ENCODE data around the gene TATDN2. TPM values are rescaled to one million over a fixed set of nuclear protein-coding genes. Genes with fewer than 3 reads are reported as not detected.
A peak's percentile ranks its signal among the peaks of the same experiment; 100 is the strongest.

TATDN2 gene
- total and polyA plus RNA-seq, 2 experiments from 2014 or later = 4.8 to 19.1 TPM

DNA sequence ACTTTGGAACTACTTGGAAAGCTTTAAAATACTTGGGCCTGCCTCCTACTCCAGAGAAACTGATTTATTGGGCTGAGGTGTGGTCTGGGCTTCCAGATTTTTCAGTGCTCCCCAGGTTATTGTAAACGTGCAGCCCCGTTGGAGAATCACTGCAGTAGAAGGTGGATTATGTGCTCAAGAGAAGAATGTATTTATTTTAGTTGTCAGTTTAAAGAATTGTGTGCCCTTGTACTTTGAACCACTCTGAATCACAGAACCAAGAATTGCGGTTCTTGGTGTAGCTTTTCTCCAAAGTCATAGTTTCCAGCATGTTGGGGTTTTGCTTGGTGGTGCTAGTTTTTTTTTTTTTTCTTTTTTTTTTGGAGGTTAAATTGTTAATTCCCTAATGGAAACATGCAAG lies 1.6 kb downstream of the TATDN2 start:
- Histone ChIP-seq H3F3A (replicated peaks; ENCODE audit: low read depth) (0 out of 2 replicates have a peak, but pooled peaks cover 4% of the 10 kb centered on the region), H3K79me2 (replicated peaks; ENCODE audit: insufficient read depth) (peaks cover 43% of the 10 kb centered on the region), H3K9me2 (ENCODE audit: insufficient read depth) (no peaks in the 10 kb centered on the region), H4K20me1 (replicated peaks; ENCODE audit: insufficient read depth) (peaks cover 5% of the 10 kb centered on the region; the same call in 1 of the 2 replicates), H3K27me3 (ENCODE audit: insufficient read depth) (peaks cover 8% of the 10 kb centered on the region; the same call in 1 of the 2 replicates), H3K36me3 (ENCODE audit: insufficient read depth) (peaks cover 16% of the 10 kb centered on the region), H3K4me2 (peak overlapping the region; percentile 98), H3K27ac (ENCODE audit: low read depth) (no peak overlapping the region), H3K4me3 (peak overlapping the region; percentile 96), H3K4me1 (ENCODE audit: insufficient read depth) (peaks cover 17% of the 10 kb centered on the region), H2AFZ (peak overlapping the region; percentile 93)
- Mint-ChIP-seq H3K27me3 (ENCODE audit: insufficient read depth, low read depth, poor library complexity) (peaks cover 27% of the 10 kb centered on the region), H3K4me1 (peaks cover 22% of the 10 kb centered on the region; the same call in 2 of the 3 replicates), H3K27ac (no peak overlapping the region), H3K9me3 (peaks cover 32% of the 10 kb centered on the region), H3K36me3 (ENCODE audit: low read depth) (peaks cover 71% of the 10 kb centered on the region), H3K4me3 (peak overlapping the region; percentile 92)
- DNase-seq (ENCODE audit: low spot score) (no peak), ATAC-seq (no peak)
- no peak for TF ChIP-seq STAT1 (IDR thresholded peaks at IDR 0.05; ENCODE audit: unreplicated experiment)

DNA sequence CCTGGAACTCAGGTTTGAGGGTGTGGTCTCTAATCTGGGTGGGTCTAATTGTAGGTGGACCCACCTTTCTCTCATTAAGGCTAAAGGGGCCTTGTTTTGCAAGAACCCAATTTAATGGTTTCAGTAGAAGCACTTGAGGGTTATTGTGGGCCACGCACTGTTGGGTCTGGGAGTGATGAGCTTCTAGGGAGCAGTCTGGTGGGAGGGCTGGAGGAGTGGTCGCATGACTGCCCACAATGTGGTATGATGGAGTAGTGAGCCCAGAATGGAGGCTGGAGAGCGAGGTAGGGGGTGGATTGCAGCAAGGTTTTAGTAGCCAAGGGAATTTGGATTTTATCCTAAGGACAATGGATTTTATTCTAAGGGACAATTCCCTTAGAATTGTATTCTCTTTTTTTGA lies 2.7 kb downstream of the TATDN2 start:
- Mint-ChIP-seq H3K9me3 (peaks cover 20% of the 10 kb centered on the region), H3K36me3 (ENCODE audit: low read depth) (peaks cover 70% of the 10 kb centered on the region), H3K4me1 (peaks cover 22% of the 10 kb centered on the region; the same call in 2 of the 3 replicates), H3K27ac (no peak overlapping the region), H3K27me3 (ENCODE audit: insufficient read depth, low read depth, poor library complexity) (peaks cover 24% of the 10 kb centered on the region), H3K4me3 (peak overlapping the region; percentile 92; the same call in 2 of the 3 replicates)
- H2AFZ ChIP-seq = no peak overlapping the region
- peaks cover 49% of the 10 kb centered on the region for H3K79me2 ChIP-seq (replicated peaks; ENCODE audit: insufficient read depth)
- H3K27me3 ChIP-seq (ENCODE audit: insufficient read depth) = peaks cover 8% of the 10 kb centered on the region; the same call in 1 of the 2 replicates
- ATAC-seq = no peak
- H3F3A ChIP-seq (replicated peaks; ENCODE audit: low read depth) = 0 out of 2 replicates have a peak, but pooled peaks cover 4% of the 10 kb centered on the region
- no peak overlapping the region for H3K27ac ChIP-seq (ENCODE audit: low read depth)
- H4K20me1 ChIP-seq (replicated peaks; ENCODE audit: insufficient read depth) = peaks cover 5% of the 10 kb centered on the region; the same call in 1 of the 2 replicates
- no peak for DNase-seq (ENCODE audit: low spot score)
- peak overlapping the region; percentile 96; the same call in 1 of the 2 replicates for H3K4me3 ChIP-seq
- H3K4me2 ChIP-seq = peak overlapping the region; percentile 98; the same call in 1 of the 2 replicates
- H3K36me3 ChIP-seq (ENCODE audit: insufficient read depth) = peaks cover 10% of the 10 kb centered on the region
- peaks cover 17% of the 10 kb centered on the region for H3K4me1 ChIP-seq (ENCODE audit: insufficient read depth)
- no peaks in the 10 kb centered on the region for H3K9me2 ChIP-seq (ENCODE audit: insufficient read depth)
- TF ChIP-seq EZH2phosphoT487 (IDR thresholded peaks at IDR 0.05; ENCODE audit: unreplicated experiment) (no peak), POLR2AphosphoS5 (IDR thresholded peaks at IDR 0.05; ENCODE audit: low read depth) (no peak), ZNF331 (CRISPR knock-in tag; IDR thresholded peaks at IDR 0.05; ENCODE audit: low read depth) (no peak), JUNB (IDR thresholded peaks at IDR 0.05; ENCODE audit: unreplicated experiment) (no peak), CREB1 (CRISPR knock-in tag; IDR thresholded peaks at IDR 0.05; ENCODE audit: low read depth) (no peak), ZNF114 (CRISPR knock-in tag; IDR thresholded peaks at IDR 0.05) (no peak)
- TF ChIP-seq, protein P1, sequence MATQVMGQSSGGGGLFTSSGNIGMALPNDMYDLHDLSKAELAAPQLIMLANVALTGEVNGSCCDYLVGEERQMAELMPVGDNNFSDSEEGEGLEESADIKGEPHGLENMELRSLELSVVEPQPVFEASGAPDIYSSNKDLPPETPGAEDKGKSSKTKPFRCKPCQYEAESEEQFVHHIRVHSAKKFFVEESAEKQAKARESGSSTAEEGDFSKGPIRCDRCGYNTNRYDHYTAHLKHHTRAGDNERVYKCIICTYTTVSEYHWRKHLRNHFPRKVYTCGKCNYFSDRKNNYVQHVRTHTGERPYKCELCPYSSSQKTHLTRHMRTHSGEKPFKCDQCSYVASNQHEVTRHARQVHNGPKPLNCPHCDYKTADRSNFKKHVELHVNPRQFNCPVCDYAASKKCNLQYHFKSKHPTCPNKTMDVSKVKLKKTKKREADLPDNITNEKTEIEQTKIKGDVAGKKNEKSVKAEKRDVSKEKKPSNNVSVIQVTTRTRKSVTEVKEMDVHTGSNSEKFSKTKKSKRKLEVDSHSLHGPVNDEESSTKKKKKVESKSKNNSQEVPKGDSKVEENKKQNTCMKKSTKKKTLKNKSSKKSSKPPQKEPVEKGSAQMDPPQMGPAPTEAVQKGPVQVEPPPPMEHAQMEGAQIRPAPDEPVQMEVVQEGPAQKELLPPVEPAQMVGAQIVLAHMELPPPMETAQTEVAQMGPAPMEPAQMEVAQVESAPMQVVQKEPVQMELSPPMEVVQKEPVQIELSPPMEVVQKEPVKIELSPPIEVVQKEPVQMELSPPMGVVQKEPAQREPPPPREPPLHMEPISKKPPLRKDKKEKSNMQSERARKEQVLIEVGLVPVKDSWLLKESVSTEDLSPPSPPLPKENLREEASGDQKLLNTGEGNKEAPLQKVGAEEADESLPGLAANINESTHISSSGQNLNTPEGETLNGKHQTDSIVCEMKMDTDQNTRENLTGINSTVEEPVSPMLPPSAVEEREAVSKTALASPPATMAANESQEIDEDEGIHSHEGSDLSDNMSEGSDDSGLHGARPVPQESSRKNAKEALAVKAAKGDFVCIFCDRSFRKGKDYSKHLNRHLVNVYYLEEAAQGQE (IDR thresholded peaks at IDR 0.05; ENCODE audit: unreplicated experiment) = no peak
- TF ChIP-seq, protein P2, sequence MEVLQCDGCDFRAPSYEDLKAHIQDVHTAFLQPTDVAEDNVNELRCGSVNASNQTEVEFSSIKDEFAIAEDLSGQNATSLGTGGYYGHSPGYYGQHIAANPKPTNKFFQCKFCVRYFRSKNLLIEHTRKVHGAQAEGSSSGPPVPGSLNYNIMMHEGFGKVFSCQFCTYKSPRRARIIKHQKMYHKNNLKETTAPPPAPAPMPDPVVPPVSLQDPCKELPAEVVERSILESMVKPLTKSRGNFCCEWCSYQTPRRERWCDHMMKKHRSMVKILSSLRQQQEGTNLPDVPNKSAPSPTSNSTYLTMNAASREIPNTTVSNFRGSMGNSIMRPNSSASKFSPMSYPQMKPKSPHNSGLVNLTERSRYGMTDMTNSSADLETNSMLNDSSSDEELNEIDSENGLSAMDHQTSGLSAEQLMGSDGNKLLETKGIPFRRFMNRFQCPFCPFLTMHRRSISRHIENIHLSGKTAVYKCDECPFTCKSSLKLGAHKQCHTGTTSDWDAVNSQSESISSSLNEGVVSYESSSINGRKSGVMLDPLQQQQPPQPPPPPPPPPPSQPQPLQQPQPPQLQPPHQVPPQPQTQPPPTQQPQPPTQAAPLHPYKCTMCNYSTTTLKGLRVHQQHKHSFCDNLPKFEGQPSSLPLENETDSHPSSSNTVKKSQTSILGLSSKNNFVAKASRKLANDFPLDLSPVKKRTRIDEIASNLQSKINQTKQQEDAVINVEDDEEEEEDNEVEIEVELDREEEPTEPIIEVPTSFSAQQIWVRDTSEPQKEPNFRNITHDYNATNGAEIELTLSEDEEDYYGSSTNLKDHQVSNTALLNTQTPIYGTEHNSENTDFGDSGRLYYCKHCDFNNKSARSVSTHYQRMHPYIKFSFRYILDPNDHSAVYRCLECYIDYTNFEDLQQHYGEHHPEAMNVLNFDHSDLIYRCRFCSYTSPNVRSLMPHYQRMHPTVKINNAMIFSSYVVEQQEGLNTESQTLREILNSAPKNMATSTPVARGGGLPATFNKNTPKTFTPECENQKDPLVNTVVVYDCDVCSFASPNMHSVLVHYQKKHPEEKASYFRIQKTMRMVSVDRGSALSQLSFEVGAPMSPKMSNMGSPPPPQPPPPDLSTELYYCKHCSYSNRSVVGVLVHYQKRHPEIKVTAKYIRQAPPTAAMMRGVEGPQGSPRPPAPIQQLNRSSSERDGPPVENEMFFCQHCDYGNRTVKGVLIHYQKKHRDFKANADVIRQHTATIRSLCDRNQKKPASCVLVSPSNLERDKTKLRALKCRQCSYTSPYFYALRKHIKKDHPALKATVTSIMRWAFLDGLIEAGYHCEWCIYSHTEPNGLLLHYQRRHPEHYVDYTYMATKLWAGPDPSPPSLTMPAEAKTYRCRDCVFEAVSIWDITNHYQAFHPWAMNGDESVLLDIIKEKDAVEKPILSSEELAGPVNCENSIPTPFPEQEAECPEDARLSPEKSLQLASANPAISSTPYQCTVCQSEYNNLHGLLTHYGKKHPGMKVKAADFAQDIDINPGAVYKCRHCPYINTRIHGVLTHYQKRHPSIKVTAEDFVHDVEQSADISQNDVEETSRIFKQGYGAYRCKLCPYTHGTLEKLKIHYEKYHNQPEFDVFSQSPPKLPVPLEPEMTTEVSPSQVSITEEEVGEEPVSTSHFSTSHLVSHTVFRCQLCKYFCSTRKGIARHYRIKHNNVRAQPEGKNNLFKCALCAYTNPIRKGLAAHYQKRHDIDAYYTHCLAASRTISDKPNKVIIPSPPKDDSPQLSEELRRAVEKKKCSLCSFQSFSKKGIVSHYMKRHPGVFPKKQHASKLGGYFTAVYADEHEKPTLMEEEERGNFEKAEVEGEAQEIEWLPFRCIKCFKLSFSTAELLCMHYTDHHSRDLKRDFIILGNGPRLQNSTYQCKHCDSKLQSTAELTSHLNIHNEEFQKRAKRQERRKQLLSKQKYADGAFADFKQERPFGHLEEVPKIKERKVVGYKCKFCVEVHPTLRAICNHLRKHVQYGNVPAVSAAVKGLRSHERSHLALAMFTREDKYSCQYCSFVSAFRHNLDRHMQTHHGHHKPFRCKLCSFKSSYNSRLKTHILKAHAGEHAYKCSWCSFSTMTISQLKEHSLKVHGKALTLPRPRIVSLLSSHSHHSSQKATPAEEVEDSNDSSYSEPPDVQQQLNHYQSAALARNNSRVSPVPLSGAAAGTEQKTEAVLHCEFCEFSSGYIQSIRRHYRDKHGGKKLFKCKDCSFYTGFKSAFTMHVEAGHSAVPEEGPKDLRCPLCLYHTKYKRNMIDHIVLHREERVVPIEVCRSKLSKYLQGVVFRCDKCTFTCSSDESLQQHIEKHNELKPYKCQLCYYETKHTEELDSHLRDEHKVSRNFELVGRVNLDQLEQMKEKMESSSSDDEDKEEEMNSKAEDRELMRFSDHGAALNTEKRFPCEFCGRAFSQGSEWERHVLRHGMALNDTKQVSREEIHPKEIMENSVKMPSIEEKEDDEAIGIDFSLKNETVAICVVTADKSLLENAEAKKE (CRISPR knock-in tag; IDR thresholded peaks at IDR 0.05) = no peak
- TF ChIP-seq, protein P3, sequence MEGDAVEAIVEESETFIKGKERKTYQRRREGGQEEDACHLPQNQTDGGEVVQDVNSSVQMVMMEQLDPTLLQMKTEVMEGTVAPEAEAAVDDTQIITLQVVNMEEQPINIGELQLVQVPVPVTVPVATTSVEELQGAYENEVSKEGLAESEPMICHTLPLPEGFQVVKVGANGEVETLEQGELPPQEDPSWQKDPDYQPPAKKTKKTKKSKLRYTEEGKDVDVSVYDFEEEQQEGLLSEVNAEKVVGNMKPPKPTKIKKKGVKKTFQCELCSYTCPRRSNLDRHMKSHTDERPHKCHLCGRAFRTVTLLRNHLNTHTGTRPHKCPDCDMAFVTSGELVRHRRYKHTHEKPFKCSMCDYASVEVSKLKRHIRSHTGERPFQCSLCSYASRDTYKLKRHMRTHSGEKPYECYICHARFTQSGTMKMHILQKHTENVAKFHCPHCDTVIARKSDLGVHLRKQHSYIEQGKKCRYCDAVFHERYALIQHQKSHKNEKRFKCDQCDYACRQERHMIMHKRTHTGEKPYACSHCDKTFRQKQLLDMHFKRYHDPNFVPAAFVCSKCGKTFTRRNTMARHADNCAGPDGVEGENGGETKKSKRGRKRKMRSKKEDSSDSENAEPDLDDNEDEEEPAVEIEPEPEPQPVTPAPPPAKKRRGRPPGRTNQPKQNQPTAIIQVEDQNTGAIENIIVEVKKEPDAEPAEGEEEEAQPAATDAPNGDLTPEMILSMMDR (conservative IDR thresholded peaks at IDR 0.05; ENCODE audit: low read depth in 2 of 2) = no peak

Data from GM23338 (cell line).